HepG2 (cell line): Measurements from ENCODE around the gene PSPH. TPM values are rescaled to one million over a fixed set of nuclear protein-coding genes. Genes with fewer than 3 reads are reported as not detected.

Experiments
- ATF2 ChIP-seq: sonication (generic); formaldehyde crosslinking; IDR thresholded peaks from 2 replicates; pipeline ENCODE4 v1.4.0; 2020; ENCODE audit warnings: missing genetic modification reagents
- ATF7 ChIP-seq, 2 experiments: fragments of 450-650 bp in 1 of 2; sonication (generic) in 1 of 2; formaldehyde crosslinking in 1 of 2; IDR thresholded peaks; 2 replicates each; pipeline versions ENCODE4 v1.4.0 to v1.6.1; 2016 to 2020; ENCODE audit warnings: antibody characterized with exemption in 1 of 2, mild to moderate bottlenecking in 1 of 2, missing genetic modification reagents in 1 of 2
- DRAP1 ChIP-seq: IDR thresholded peaks from 2 replicates; pipeline ENCODE4 v1.6.1; 2016; ENCODE audit warnings: missing genetic modification reagents, missing compliant biosample characterization
- FOXP4 ChIP-seq: sonication (generic); formaldehyde crosslinking; IDR thresholded peaks from 2 replicates; pipeline ENCODE4 v1.4.0; 2020; ENCODE audit warnings: missing genetic modification reagents
- IRF1 ChIP-seq: sonication (generic); formaldehyde crosslinking; IDR thresholded peaks from 2 replicates; pipeline ENCODE4 v1.4.0; 2020; ENCODE audit warnings: low read depth, mild to moderate bottlenecking, missing genetic modification reagents
- ISL2 ChIP-seq: sonication (generic); formaldehyde crosslinking; IDR thresholded peaks from 2 replicates; pipeline ENCODE4 v1.5.0; 2020; ENCODE audit warnings: missing genetic modification reagents
- KDM5B ChIP-seq: sonication (generic); formaldehyde crosslinking; IDR thresholded peaks from 2 replicates; pipeline ENCODE4 v1.4.0; 2020; ENCODE audit warnings: missing genetic modification reagents, mild to moderate bottlenecking, borderline replicate concordance
- NBN ChIP-seq: fragments of 450-650 bp; conservative IDR thresholded peaks from 2 replicates; pipeline ENCODE4 v1.6.1; 2017
- NCOA2 ChIP-seq: sonication (generic); formaldehyde crosslinking; IDR thresholded peaks from 2 replicates; pipeline ENCODE4 v1.8.0; 2022; ENCODE audit warnings: inconsistent platforms
- NFYC ChIP-seq: IDR thresholded peaks from 2 replicates; pipeline ENCODE4 v1.6.1; 2016; ENCODE audit warnings: missing genetic modification reagents, missing compliant biosample characterization
- TBX2 ChIP-seq: sonication (generic); formaldehyde crosslinking; IDR thresholded peaks from 2 replicates; pipeline ENCODE4 v1.5.0; 2020; ENCODE audit warnings: missing genetic modification reagents, mild to moderate bottlenecking, borderline replicate concordance
- TFE3 ChIP-seq: IDR thresholded peaks from 2 replicates; pipeline ENCODE4 v1.6.1; 2016
- TP53 ChIP-seq: sonication (generic); formaldehyde crosslinking; conservative IDR thresholded peaks from 2 replicates; pipeline ENCODE4 v1.4.0; 2020; ENCODE audit warnings: missing genetic modification reagents
- U2AF1 ChIP-seq: fragments of 200-400 bp; formaldehyde crosslinking; optimal IDR thresholded peaks from 2 replicates; pipeline ENCODE3; 2017; ENCODE audit warnings: mild to moderate bottlenecking, low read depth, low read length
- ZFP90 ChIP-seq: sonication (generic); formaldehyde crosslinking; IDR thresholded peaks from 2 replicates; pipeline ENCODE4 v1.8.0; 2022; ENCODE audit warnings: missing genetic modification reagents, mild to moderate bottlenecking, inconsistent platforms, borderline replicate concordance
- ZKSCAN1 ChIP-seq: fragments of 150-350 bp; IDR thresholded peaks from 2 replicates; pipeline ENCODE4 v1.6.1; 2014; ENCODE audit warnings: low read length
- ZNF143 ChIP-seq: sonication (generic); formaldehyde crosslinking; IDR thresholded peaks from 2 replicates; pipeline ENCODE4 v1.4.0; 2020; ENCODE audit warnings: missing genetic modification reagents
- ZNF260 ChIP-seq: sonication (generic); formaldehyde crosslinking; IDR thresholded peaks from 2 replicates; pipeline ENCODE4 v1.4.0; 2020; ENCODE audit warnings: missing genetic modification reagents, low read depth, mild to moderate bottlenecking, borderline replicate concordance
- ZNF572 ChIP-seq: sonication (generic); formaldehyde crosslinking; IDR thresholded peaks from 2 replicates; pipeline ENCODE4 v1.5.1; 2020; ENCODE audit warnings: mild to moderate bottlenecking, missing genetic modification reagents
- ZNF703 ChIP-seq: sonication (generic); formaldehyde crosslinking; IDR thresholded peaks from 2 replicates; pipeline ENCODE4 v1.5.1; 2020; ENCODE audit warnings: missing genetic modification reagents, mild to moderate bottlenecking, moderate library complexity, borderline replicate concordance
- polyA plus RNA-seq, 8 experiments: library from polyadenylated mRNA; depleted of rRNA in 3 of 8; stranded (reverse) in 7 of 8; unstranded in 1 of 8; fragments of >200 nt; fragmentation: Illumina TruSeq in 4 of 8; extraction: Trizol in 4 of 8; gene quantifications; 2 replicates each; pipeline versions ENCODE4 v1.2.1 to v1.2.3, GENCODE V29; 2011 to 2016; ENCODE audit warnings: low read depth in 4 of 8, missing spikeins in 1 of 8, mixed read lengths in 1 of 8; ENCODE audit not compliant: insufficient read depth in 1 of 8
- total RNA-seq, 5 experiments: library from RNA; depleted of rRNA; stranded (reverse); fragments of >200 nt; fragmentation: Illumina TruSeq; extraction: Trizol; gene quantifications; 2 replicates each; pipeline ENCODE4 v1.2.3, GENCODE V29; 2016; ENCODE audit warnings: low read depth in 1 of 5

The PSPH gene
- total and polyA plus RNA-seq, 2 of the 13 experiments (the other 11 are each of a cell fraction or from before 2014, with no cell fraction given), result 85.5 to 124 TPM

GRCh38 chr7:56028942-56029630 lies 22.2 kb downstream of the PSPH start (continued):
- TF ChIP-seq U2AF1, result no peak
- peak; percentile 50 for TF ChIP-seq FOXP4 (CRISPR knock-in tag)
- TF ChIP-seq ATF7 (IDR thresholded peaks at IDR 0.05), result no peak
- TF ChIP-seq ATF7 (CRISPR knock-in tag; IDR thresholded peaks at IDR 0.05), result no peak
- no peak for TF ChIP-seq IRF1 (CRISPR knock-in tag)
- TF ChIP-seq NCOA2 (CRISPR knock-in tag), result peak; percentile 67
- peak; percentile 33 for TF ChIP-seq ISL2 (CRISPR knock-in tag)
- TF ChIP-seq NFYC, result no peak
- TF ChIP-seq ZKSCAN1, result no peak
- TF ChIP-seq DRAP1, result peak; percentile 41
- TF ChIP-seq ZNF703 (CRISPR knock-in tag), result no peak
- no peak for TF ChIP-seq ZNF572 (CRISPR knock-in tag)
- TF ChIP-seq ATF2 (CRISPR knock-in tag), result 0 out of 2 replicates have a peak, but pooled peaks have one; percentile 50
- TF ChIP-seq TP53 (CRISPR knock-in tag), result no peak
- TF ChIP-seq TBX2 (CRISPR knock-in tag), result peak; percentile 30; the same call in 1 of the 2 replicates
- no peak for TF ChIP-seq ZNF143 (CRISPR knock-in tag)
- TF ChIP-seq TFE3 (CRISPR knock-in tag), result peak; percentile 64; the same call in 1 of the 2 replicates
- TF ChIP-seq ZFP90, result no peak
- no peak for TF ChIP-seq ZNF260
- TF ChIP-seq NBN, result no peak
- TF ChIP-seq KDM5B, result no peak
